Renal pelvis (tissue), 4 donors: ENCODE data around the gene IL1RAPL2. TPM values are rescaled to one million over a fixed set of nuclear protein-coding genes. Genes with fewer than 3 reads are reported as not detected.
"Not testable (repeated sequence)": the region's sequence is repeated elsewhere in the genome, so short reads cannot be mapped to it uniquely, and the experiment has no call there.

Source experiments
- DNase-seq: peaks from one replicate; pipeline ENCODE4 v3.0.0-alpha.2; 2013
- polyA plus RNA-seq, 3 donors: library from polyadenylated mRNA; unstranded; fragments of 120-200 nt; gene quantifications; one replicate each; pipeline ENCODE4 v1.2.1, GENCODE V29; 2013; ENCODE audit not compliant: insufficient read length in 3 of 3

Gene IL1RAPL2
- polyA plus RNA-seq, 3 donors, result 0.78 to 2.2 (median 1.5) TPM

GRCh38 chrX:105017641-105018040, 451.6 kb downstream of the IL1RAPL2 start:
- DNase-seq, result no peak

GRCh38 chrX:105018865-105019264, 452.9 kb downstream of the IL1RAPL2 start:
- no peak for DNase-seq

GRCh38 chrX:105028962-105029361, 463.0 kb downstream of the IL1RAPL2 start:
- not testable (repeated sequence) for DNase-seq

- no peak for DNase-seq
Observed at GRCh38 chrX:105038672-105039328, 472.8 kb downstream of the IL1RAPL2 start.

- no peak for DNase-seq
Observed at GRCh38 chrX:105050921-105051320, 484.9 kb downstream of the IL1RAPL2 start.

- DNase-seq, result no peak
Observed at GRCh38 chrX:105051364-105051763, 485.4 kb downstream of the IL1RAPL2 start.

- no peak for DNase-seq
Observed at GRCh38 chrX:105052926-105053325, 486.9 kb downstream of the IL1RAPL2 start.

- DNase-seq, result no peak
Observed at GRCh38 chrX:105063743-105064142, 497.7 kb downstream of the IL1RAPL2 start.

- DNase-seq, result no peak
Observed at GRCh38 chrX:105098201-105098600, 532.2 kb downstream of the IL1RAPL2 start.

GRCh38 chrX:105098812-105099211, 532.8 kb downstream of the IL1RAPL2 start:
- no peak for DNase-seq

GRCh38 chrX:105101378-105101777, 535.4 kb downstream of the IL1RAPL2 start:
- DNase-seq, result no peak

GRCh38 chrX:105109936-105110335, 543.9 kb downstream of the IL1RAPL2 start:
- no peak for DNase-seq

- DNase-seq, result no peak
Observed at GRCh38 chrX:105114554-105115130, 548.6 kb downstream of the IL1RAPL2 start.

- DNase-seq, result not testable (repeated sequence)
Observed at GRCh38 chrX:105115596-105116320, 549.8 kb downstream of the IL1RAPL2 start.

- no peak for DNase-seq
Observed at GRCh38 chrX:105116486-105116885, 550.5 kb downstream of the IL1RAPL2 start.

- no peak for DNase-seq
Observed at GRCh38 chrX:105117621-105118020, 551.6 kb downstream of the IL1RAPL2 start.

- peak; percentile 20 for DNase-seq
Observed at GRCh38 chrX:105120463-105120862, 554.5 kb downstream of the IL1RAPL2 start.

GRCh38 chrX:105121186-105121585, 555.2 kb downstream of the IL1RAPL2 start:
- no peak for DNase-seq

GRCh38 chrX:105126201-105126600, 560.2 kb downstream of the IL1RAPL2 start:
- DNase-seq, result no peak

- DNase-seq, result no peak
Observed at GRCh38 chrX:105134273-105134672, 568.3 kb downstream of the IL1RAPL2 start.

- no peak for DNase-seq
Observed at GRCh38 chrX:105136786-105137185, 570.8 kb downstream of the IL1RAPL2 start.

GRCh38 chrX:105150036-105150435, 584.0 kb downstream of the IL1RAPL2 start:
- no peak for DNase-seq

- DNase-seq, result peak; percentile 3
Observed at GRCh38 chrX:105150557-105150956, 584.6 kb downstream of the IL1RAPL2 start.
